AML-193 (cell line): Measurements from ENCODE around the gene ACTN1.

Experiments used
- DNase-seq, 2 experiments: peaks; one replicate each; lab custom pipeline; 2025; lab: John Stamatoyannopoulos, UW

ACTN1 gene

DNA sequence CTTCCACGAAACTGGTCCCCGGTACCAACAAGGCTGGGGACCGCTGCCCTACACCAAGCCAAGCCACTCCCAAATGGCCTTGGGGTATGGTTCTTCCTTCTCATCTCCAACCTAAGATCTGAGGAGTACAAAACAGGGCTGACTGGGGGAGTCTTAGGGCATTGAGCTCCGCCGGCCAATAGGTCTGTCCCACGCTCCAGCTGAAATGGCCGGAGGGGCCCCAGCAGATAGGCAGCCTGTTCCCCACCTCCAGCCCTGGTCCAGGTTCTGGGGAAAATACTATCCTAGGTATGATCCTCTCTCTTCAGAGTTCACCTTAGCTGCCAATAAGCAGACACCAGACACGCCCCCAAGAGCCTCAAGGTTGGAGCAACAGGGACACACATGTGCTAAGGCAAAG, 90.2 kb downstream of the ACTN1 start:
- no peak for DNase-seq

- DNase-seq: no peak
Measured at GRCh38 chr14:68888025-68888850, 90.9 kb downstream of the ACTN1 start.

DNA sequence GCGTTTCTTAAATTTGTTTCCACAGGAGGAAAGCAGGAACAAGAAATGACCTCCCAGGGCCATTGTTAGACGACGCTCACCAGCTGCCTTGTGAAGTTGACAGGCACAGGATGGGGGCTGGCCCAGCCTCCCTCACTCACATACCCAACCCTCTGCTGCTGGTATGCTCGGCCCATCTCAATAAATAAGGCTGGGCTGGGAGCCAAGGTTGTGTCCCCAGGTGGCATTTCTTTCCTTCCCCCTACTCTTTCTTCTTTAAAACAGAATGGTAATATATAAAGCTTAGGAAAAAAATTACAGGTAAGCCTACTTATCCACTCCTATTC, 93.0 kb downstream of the ACTN1 start:
- no peak for DNase-seq

GRCh38 chr14:68885226-68886108, 93.6 kb downstream of the ACTN1 start:
- no peak for DNase-seq

- no peak for DNase-seq
Measured at GRCh38 chr14:68884031-68885030, 94.8 kb downstream of the ACTN1 start.

- DNase-seq: no peak
Measured at GRCh38 chr14:68882235-68882634, 96.9 kb downstream of the ACTN1 start.

GRCh38 chr14:68881396-68881795, 97.7 kb downstream of the ACTN1 start:
- DNase-seq: no peak

GRCh38 chr14:68880581-68881105, 98.5 kb downstream of the ACTN1 start:
- DNase-seq: no peak

DNA sequence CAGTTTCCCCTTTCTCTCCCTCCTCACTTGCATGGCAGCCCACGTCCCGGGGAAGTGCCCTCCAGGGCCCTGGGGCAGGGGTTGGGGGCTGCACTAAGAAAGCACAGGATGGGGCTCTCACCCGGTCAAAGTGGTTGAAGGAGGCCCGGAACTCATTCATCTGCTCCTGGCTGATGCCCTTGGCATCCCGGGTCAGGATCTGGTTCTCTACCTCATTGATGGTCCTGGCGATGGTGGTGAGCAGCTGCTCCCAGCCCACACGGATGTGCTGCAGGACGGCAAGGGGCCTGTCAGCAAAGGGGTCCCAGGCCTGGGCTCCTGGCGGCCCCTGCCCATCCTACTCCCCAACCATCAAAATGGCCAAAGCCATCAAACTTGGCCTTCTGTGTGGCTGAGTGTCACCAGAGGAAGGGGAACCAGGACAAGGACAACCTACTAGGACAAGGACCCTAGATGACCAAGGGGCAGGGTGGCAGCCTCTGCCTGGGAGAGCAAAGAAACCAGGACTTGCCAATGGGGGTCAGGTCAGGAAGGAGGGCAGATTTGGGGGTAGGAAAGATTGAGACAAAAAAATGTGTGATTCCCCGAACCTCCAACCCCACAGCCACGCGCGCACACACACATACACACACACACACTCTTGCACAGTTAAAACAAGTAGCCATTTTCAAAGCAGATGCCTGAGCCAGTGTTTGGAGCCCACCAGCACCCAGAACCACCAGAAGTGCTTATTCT, 99.1 kb downstream of the ACTN1 start:
- DNase-seq: no peak

- DNase-seq: no peak
Measured at GRCh38 chr14:68879321-68879781, 99.8 kb downstream of the ACTN1 start.

DNA sequence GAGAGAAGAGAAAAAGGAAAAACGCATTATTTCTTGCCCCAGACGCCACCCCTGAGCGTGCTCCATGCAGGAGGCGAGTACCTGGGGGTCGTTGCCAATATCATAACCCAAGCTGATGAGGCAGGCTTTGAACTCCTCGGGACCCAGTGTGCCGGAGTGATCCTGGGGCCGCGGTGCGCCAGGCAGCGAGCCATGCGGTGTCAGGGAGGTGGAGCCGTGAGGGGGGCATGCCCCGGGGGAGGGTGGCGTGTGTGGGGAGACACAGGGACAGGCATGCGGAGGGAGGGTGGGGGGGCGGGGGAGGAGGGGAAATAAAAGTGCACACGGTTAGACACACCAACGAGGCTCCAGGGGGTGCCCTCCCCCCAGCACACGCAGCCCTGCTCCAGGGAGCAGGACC, 100.2 kb downstream of the ACTN1 start:
- DNase-seq: no peak

GRCh38 chr14:68877993-68878575, 101.0 kb downstream of the ACTN1 start:
- no peak for DNase-seq

DNA sequence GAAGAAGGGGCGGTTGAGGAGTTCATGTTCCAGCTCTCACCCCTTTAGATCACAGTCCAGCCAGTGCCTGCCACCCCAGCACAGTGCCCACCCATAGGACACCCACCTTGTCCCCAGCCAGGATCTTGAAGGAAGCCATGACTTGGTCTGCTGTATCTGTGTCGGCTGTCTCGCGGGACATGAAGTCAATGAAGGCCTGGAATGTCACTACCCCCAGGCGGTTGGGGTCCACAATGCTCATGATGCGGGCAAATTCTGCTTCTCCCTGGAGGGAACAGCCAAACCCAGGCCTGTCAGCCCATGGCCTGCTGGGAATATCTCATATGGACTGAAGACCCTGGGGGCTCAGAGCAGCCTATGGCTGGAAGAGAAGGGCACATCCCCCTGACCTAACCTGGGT, 102.1 kb downstream of the ACTN1 start:
- DNase-seq: no peak

DNA sequence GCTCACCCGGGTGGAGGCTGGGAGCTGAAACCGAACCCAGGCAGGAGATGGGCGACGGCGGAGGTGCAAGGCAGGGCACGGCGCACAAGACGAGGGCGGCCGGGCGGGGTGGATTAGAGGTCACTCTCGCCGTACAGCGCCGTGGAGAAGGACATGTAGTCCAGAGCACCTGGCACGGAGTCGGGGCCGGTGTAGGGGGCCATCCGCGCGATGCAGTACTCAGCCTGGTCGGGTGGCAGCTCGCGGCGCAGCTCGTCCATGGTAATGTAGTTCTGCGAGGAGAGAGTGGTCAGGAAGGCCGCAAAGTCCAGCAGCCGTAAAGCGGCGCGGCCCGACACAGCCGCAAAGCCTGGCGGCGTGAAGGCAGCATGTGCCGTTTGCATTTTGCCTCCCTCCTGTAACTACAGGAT, 104.4 kb downstream of the ACTN1 start:
- no peak for DNase-seq

DNA sequence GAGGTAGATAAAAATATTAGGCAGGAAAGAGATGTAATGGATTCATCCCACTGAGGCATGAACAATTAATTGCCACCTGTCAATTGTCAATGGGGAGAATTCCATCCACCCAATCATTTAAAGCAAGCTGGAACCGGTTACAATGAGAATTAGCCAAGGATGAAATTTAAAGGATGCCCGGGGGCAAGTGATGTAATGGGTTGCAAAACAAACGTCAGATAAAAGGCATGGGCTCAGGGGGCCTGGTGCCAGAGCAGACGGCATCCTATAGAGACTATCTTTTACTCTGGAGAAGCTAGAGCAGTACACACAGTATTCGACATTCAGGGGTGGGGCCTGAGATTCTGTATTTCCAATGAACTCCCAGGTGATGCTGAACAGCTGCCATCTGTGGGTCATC, 105.7 kb downstream of the ACTN1 start:
- DNase-seq: no peak

- no peak for DNase-seq
Measured at GRCh38 chr14:68871392-68871791, 107.7 kb downstream of the ACTN1 start.

- no peak for DNase-seq
Measured at GRCh38 chr14:68866991-68867533, 112.0 kb downstream of the ACTN1 start.

- DNase-seq: no peak
Measured at GRCh38 chr14:68865542-68865941, 113.6 kb downstream of the ACTN1 start.

- DNase-seq: no peak
Measured at GRCh38 chr14:68864361-68864750, 114.7 kb downstream of the ACTN1 start.

DNA sequence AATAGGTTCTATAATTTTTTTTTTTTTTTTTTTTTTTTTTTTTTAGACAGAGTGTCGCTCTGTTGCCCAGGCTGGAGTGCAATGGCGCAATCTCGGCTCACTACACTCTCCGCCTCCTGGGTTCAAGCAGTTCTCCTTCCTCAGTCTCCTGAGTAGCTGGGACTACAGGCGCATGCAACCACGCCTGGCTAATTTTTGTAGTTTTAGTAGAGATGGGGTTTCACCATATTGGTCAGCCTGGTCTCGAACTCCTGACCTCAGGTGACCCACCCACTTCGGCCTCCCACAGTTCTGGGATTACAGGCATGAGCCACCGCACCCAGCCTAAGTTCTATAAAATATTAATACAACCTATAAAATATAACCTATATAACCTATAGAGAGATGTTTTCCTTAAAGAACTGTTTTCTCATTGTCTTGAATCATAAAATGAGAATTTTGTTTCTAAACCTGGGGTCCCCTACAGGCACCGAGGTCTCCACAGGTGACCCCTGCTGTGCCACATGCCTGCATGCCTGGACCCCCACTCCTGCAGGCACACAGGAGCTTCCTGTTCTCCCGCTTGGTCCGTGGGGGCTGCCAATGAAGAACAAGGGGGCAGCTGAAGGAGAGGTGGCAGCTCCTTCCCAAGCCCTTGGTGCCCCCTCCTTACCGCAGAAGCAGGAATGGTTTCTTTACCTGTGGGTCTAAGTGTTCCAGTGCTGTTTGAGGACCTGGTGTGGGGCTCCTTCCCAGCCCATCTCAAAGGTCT, 115.3 kb downstream of the ACTN1 start:
- DNase-seq: no peak
